Measurements from ENCODE around the gene AAMP. TPM values are rescaled to one million over a fixed set of nuclear protein-coding genes. Genes with fewer than 3 reads are reported as not detected.

Gene AAMP
- total RNA-seq, 2 donors from 2014 or later, result 61.5 to 114 TPM

- 91 to 95% methylated on average over 13 of the region's 13 CpGs for WGBS, 2 donors
- no peak overlapping the region for H3K4me3 ChIP-seq
- DNase-seq, result no peak
- peak overlapping the region in 3 of 4 donors; percentile 39 to 60 (median 42) for H3K27ac ChIP-seq
- peaks cover 0 to 18% of the 10 kb centered on the region in 2 donors for H3K36me3 ChIP-seq (replicated peaks in 1 of 2; ENCODE audit: insufficient read depth in 1 of 2, low read depth in 2 of 2)
- ATAC-seq, result no peak
- TF ChIP-seq POLR2A (IDR thresholded peaks at IDR 0.05) (no peak), CTCF (IDR thresholded peaks at IDR 0.05) (no peak)
- H3K4me1 ChIP-seq, result peaks cover 27% of the 10 kb centered on the region
- intact Hi-C loops (cut with DNase I), result no loop called here
- H3K9me3 ChIP-seq, result no peaks in the 10 kb centered on the region
- no peaks in the 10 kb centered on the region for H3K27me3 ChIP-seq
Measured at GRCh38 chr2:218256612-218257350, 13.2 kb downstream of the AAMP start.

- 67 to 79% methylated on average over 6 of the region's 6 CpGs for WGBS, 2 donors
- no peak for DNase-seq
- Histone ChIP-seq H3K4me3 (no peak overlapping the region), H3K27me3 (no peaks in the 10 kb centered on the region), H3K4me1 (peaks cover 13% of the 10 kb centered on the region), H3K36me3 (replicated peaks in 1 of 2; ENCODE audit: insufficient read depth in 1 of 2, low read depth in 2 of 2) (peaks cover 0 to 26% of the 10 kb centered on the region in 2 donors), H3K9me3 (no peaks in the 10 kb centered on the region), H3K27ac (no peak overlapping the region)
- ATAC-seq, result no peak
- TF ChIP-seq CTCF (IDR thresholded peaks at IDR 0.05) (no peak), POLR2A (IDR thresholded peaks at IDR 0.05) (no peak)
- intact Hi-C loops (cut with DNase I), result no loop called here
Measured at GRCh38 chr2:218255446-218255845, 14.5 kb downstream of the AAMP start.

GRCh38 chr2:218253232-218253625 lies 16.7 kb downstream of the AAMP start:
- H3K36me3 ChIP-seq (replicated peaks in 1 of 2; ENCODE audit: insufficient read depth in 1 of 2, low read depth in 2 of 2), result peaks cover 0 to 40% of the 10 kb centered on the region in 2 donors
- TF ChIP-seq CTCF (IDR thresholded peaks at IDR 0.05), result no peak
- no peak for TF ChIP-seq POLR2A (IDR thresholded peaks at IDR 0.05)
- no peak for DNase-seq
- no peak overlapping the region for H3K27ac ChIP-seq
- WGBS, 2 donors, result 54 to 70% methylated on average over 5 of the region's 5 CpGs
- H3K27me3 ChIP-seq, result no peaks in the 10 kb centered on the region
- H3K4me1 ChIP-seq, result peaks cover 6% of the 10 kb centered on the region
- no peak for ATAC-seq
- intact Hi-C loops (cut with DNase I), result no loop called here
- no peaks in the 10 kb centered on the region for H3K9me3 ChIP-seq
- no peak overlapping the region for H3K4me3 ChIP-seq

GRCh38 chr2:218252509-218253231 lies 17.3 kb downstream of the AAMP start:
- Histone ChIP-seq H3K9me3 (no peaks in the 10 kb centered on the region), H3K27me3 (no peaks in the 10 kb centered on the region), H3K27ac (no peak overlapping the region), H3K4me3 (no peak overlapping the region), H3K36me3 (replicated peaks in 1 of 2; ENCODE audit: insufficient read depth in 1 of 2, low read depth in 2 of 2) (peaks cover 0 to 44% of the 10 kb centered on the region in 2 donors), H3K4me1 (peaks cover 6% of the 10 kb centered on the region)
- TF ChIP-seq POLR2A (IDR thresholded peaks at IDR 0.05) (no peak), CTCF (IDR thresholded peaks at IDR 0.05) (no peak)
- ATAC-seq, result no peak
- intact Hi-C loops (cut with DNase I), result no loop called here
- 75% methylated on average over 6 to 7 of the region's 7 CpGs for WGBS, 2 donors
- DNase-seq, result no peak
